ENCODE data around the gene PPP1R3D. TPM values are rescaled to one million over a fixed set of nuclear protein-coding genes. Genes with fewer than 3 reads are reported as not detected.
"Not testable (repeated sequence)": the region's sequence is repeated elsewhere in the genome, so short reads cannot be mapped to it uniquely, and the experiment has no call there.

The PPP1R3D gene
- total RNA-seq, 4 donors from 2014 or later, result 8.4 to 14.7 (median 10.8) TPM

DNA sequence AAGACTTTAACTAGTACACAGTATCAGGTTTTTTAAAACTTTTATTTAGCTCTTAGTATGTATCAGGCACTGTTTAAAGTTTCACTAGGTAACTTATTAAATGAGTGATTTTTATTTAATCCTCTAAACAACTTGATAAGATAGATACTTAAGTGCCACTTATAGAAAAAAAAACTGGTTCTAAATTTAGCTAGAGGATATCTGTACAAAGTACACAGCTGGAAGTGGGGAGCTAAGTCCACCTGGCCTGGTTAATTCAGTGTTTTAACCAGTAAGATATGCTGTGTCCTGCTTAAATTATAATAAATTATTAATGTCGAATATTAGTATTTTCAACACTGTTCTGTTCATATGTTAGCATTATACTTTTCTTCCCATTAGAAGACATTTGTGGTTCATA, 44.2 kb downstream of the PPP1R3D start:
- TF ChIP-seq, protein P1, sequence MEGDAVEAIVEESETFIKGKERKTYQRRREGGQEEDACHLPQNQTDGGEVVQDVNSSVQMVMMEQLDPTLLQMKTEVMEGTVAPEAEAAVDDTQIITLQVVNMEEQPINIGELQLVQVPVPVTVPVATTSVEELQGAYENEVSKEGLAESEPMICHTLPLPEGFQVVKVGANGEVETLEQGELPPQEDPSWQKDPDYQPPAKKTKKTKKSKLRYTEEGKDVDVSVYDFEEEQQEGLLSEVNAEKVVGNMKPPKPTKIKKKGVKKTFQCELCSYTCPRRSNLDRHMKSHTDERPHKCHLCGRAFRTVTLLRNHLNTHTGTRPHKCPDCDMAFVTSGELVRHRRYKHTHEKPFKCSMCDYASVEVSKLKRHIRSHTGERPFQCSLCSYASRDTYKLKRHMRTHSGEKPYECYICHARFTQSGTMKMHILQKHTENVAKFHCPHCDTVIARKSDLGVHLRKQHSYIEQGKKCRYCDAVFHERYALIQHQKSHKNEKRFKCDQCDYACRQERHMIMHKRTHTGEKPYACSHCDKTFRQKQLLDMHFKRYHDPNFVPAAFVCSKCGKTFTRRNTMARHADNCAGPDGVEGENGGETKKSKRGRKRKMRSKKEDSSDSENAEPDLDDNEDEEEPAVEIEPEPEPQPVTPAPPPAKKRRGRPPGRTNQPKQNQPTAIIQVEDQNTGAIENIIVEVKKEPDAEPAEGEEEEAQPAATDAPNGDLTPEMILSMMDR (IDR thresholded peaks at IDR 0.05), result no peak
- TF ChIP-seq POLR2A (IDR thresholded peaks at IDR 0.05), result no peak
- no peaks in the 10 kb centered on the region for H3K36me3 ChIP-seq
- H3K4me1 ChIP-seq, result no peaks in the 10 kb centered on the region
- DNase-seq, result no peak
- no peaks in the 10 kb centered on the region for H3K27me3 ChIP-seq
- H3K9me3 ChIP-seq, result no peaks in the 10 kb centered on the region
- intact Hi-C loops (cut with DNase I), result no loop called here
- H3K4me3 ChIP-seq, result no peak overlapping the region
- WGBS, 2 donors, result 79 to 88% methylated on average over 1 of the region's 1 CpG
- H3K27ac ChIP-seq, result no peak overlapping the region

DNA sequence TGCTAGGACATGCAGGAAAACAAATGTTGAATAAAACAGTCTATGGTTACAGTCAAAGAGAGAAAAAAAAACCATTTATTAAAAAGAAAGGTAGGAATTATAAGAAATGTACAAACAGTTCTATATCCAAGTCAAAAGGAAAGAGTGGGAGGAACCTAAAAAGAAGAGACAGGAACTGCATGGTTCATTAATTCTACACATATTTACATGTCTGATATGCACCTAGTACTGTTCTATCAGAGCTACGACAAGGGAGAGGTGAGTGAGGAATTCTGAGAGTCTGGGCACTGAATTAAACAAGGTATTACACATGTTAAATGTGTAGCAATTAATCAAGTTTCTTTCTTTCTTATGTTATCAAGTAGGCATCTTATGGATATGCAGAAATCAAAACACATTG, 48.5 kb downstream of the PPP1R3D start:
- no peak for TF ChIP-seq POLR2A (IDR thresholded peaks at IDR 0.05)
- TF ChIP-seq, protein P1 (IDR thresholded peaks at IDR 0.05), result no peak
- H3K9me3 ChIP-seq, result no peaks in the 10 kb centered on the region
- no peaks in the 10 kb centered on the region for H3K4me1 ChIP-seq
- 25 to 50% methylated on average over 1 of the region's 1 CpG for WGBS, 2 donors
- H3K36me3 ChIP-seq, result no peaks in the 10 kb centered on the region
- intact Hi-C loops (cut with DNase I), result no loop called here
- H3K27me3 ChIP-seq, result no peaks in the 10 kb centered on the region
- H3K27ac ChIP-seq, result no peak overlapping the region
- no peak for DNase-seq
- no peak overlapping the region for H3K4me3 ChIP-seq

DNA sequence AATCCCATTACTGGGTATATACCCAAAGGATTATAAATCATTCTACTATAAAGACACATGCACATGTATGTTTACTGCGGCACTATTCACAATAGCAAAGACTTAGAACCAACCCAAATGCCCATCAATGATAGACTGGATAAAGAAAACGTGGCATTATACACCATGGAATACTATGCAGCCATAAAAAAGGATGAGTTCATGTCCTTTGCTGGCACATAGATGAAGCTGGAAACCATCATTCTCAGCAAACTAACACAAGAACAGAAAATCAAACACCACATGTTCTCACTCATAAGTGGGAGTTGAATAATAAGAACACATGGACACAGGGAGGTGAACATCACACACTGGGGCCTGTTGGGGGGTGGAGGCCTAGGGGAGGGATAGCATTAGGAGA, 50.1 kb downstream of the PPP1R3D start:
- H3K9me3 ChIP-seq; intact Hi-C loops (cut with DNase I); H3K27ac ChIP-seq; H3K4me3 ChIP-seq; H3K4me1 ChIP-seq; H3K27me3 ChIP-seq; DNase-seq; H3K36me3 ChIP-seq: not testable (repeated sequence)
- 84 to 87% methylated on average over 2 of the region's 2 CpGs for WGBS, 2 donors

DNA sequence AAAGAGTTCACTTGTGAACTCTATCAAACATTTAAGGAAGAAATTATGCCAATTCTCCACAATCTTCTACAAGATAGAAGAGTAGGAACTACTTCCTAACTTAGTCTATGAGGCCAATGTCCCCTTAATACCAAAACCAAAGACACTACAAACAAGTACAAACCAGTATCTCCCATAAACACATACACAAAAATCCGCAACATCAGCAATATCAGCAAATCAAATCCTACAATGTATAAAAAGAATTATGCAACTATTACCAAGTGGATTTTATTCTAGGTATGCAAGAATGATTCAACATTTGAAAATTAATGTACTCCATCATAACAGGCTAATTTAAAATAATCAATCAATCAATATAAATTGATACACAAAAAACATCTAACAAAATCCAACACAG, 52.1 kb downstream of the PPP1R3D start:
- Histone ChIP-seq H3K36me3 (no peaks in the 10 kb centered on the region), H3K4me3 (no peak overlapping the region), H3K9me3 (no peaks in the 10 kb centered on the region), H3K27me3 (no peaks in the 10 kb centered on the region), H3K4me1 (no peaks in the 10 kb centered on the region), H3K27ac (no peak overlapping the region)
- no peak for DNase-seq
- intact Hi-C loops (cut with DNase I), result no loop called here
- TF ChIP-seq, protein P1 (IDR thresholded peaks at IDR 0.05), result no peak
- TF ChIP-seq POLR2A (IDR thresholded peaks at IDR 0.05), result no peak
- 88 to 93% methylated on average over 1 of the region's 1 CpG for WGBS, 2 donors

Other genes starting within 250 kb of the PPP1R3D start
- gene SYCP2, start 6.7 kb downstream of the PPP1R3D start, total RNA-seq, result 1 to 10 TPM in 3 of 4 donors, under 1 TPM in 1; 0.92 to 4.5 (median 1.8) TPM
- gene FAM217B, start 84 bp upstream of the PPP1R3D start, total RNA-seq, result 1 to 10 TPM; 5.1 to 9.3 (median 6.4) TPM
- 10 to 100 TPM in 1 of 4 donors, 1 to 10 TPM in 3; 2.5 to 10.3 (median 4.0) TPM for gene CDH26, start 18.1 kb upstream of the PPP1R3D start, total RNA-seq

All from esophagus squamous epithelium (tissue), 5 donors.